ENCODE measurements around the gene TPH2. TPM values are rescaled to one million over a fixed set of nuclear protein-coding genes. Genes with fewer than 3 reads are reported as not detected.

The TPH2 gene
- total RNA-seq, 6 experiments from 2014 or later: 0.13 TPM; not detected in 5

GRCh38 chr12:71942703-71943102, 4.1 kb downstream of the TPH2 start:
- DNase-seq: no peak
- 54% methylated on average over 4 of the region's 4 CpGs for WGBS (ENCODE audit: insufficient coverage, low coverage, low lambda C conversion rate, missing lambda C conversion rate)
- no peak for ATAC-seq
- Histone ChIP-seq H3K4me3 (no peak overlapping the region), H3K4me1 (peaks cover 0 to 12% (median 5%) of the 10 kb centered on the region in 4 donors), H3K27ac (no peak overlapping the region), H3K9me3 (no peaks in the 10 kb centered on the region), H3K27me3 (peaks cover 0 to 5% of the 10 kb centered on the region in 2 donors), H3K36me3 (no peaks in the 10 kb centered on the region)
- TF ChIP-seq CTCF (IDR thresholded peaks at IDR 0.05): no peak
- TF ChIP-seq POLR2A (IDR thresholded peaks at IDR 0.05): no peak
- intact Hi-C loops (cut with DNase I): no loop called here

- ATAC-seq (no peak), DNase-seq (no peak)
- WGBS (ENCODE audit: insufficient coverage, low coverage, low lambda C conversion rate, missing lambda C conversion rate): 40% methylated on average over 1 of the region's 1 CpG
- Histone ChIP-seq H3K27ac (no peak overlapping the region), H3K4me3 (no peak overlapping the region), H3K27me3 (no peaks in the 10 kb centered on the region), H3K36me3 (no peaks in the 10 kb centered on the region), H3K4me1 (peaks cover 0 to 20% (median 5%) of the 10 kb centered on the region in 4 donors), H3K9me3 (no peaks in the 10 kb centered on the region)
- no peak for TF ChIP-seq POLR2A (IDR thresholded peaks at IDR 0.05)
- no peak for TF ChIP-seq CTCF (IDR thresholded peaks at IDR 0.05)
- intact Hi-C loops (cut with DNase I): no loop called here
These were observed 6.5 kb downstream of the TPH2 start for GRCh38 chr12:71945121-71945520.

- H3K27ac ChIP-seq: no peak overlapping the region
- H3K4me3 ChIP-seq: no peak overlapping the region
- H3K36me3 ChIP-seq: no peaks in the 10 kb centered on the region
- DNase-seq (no peak), ATAC-seq (no peak)
- intact Hi-C loops (cut with DNase I): no loop called here
- H3K9me3 ChIP-seq: no peaks in the 10 kb centered on the region
- H3K27me3 ChIP-seq: no peaks in the 10 kb centered on the region
- TF ChIP-seq POLR2A (IDR thresholded peaks at IDR 0.05) (no peak), CTCF (IDR thresholded peaks at IDR 0.05) (no peak)
- peaks cover 0 to 20% (median 5%) of the 10 kb centered on the region in 4 donors for H3K4me1 ChIP-seq
- 50% methylated on average over 4 of the region's 4 CpGs for WGBS (ENCODE audit: insufficient coverage, low coverage, low lambda C conversion rate, missing lambda C conversion rate)
These were observed 7.2 kb downstream of the TPH2 start for GRCh38 chr12:71945883-71946282.

GRCh38 chr12:71947645-71948105, 9.0 kb downstream of the TPH2 start:
- peaks cover 0 to 20% (median 5%) of the 10 kb centered on the region in 4 donors for H3K4me1 ChIP-seq
- 9% methylated on average over 8 of the region's 9 CpGs for WGBS (ENCODE audit: insufficient coverage, low coverage, low lambda C conversion rate, missing lambda C conversion rate)
- DNase-seq: peak; percentile 63 to 90 (median 78)

More at GRCh38 chr12:71947645-71948105, 9.0 kb downstream of the TPH2 start:
- intact Hi-C loops (cut with DNase I): no loop called here
- Histone ChIP-seq H3K9me3 (no peaks in the 10 kb centered on the region), H3K4me3 (no peak overlapping the region), H3K36me3 (no peaks in the 10 kb centered on the region), H3K27ac (peak overlapping the region; percentile 27 to 47 (median 38)), H3K27me3 (no peaks in the 10 kb centered on the region)
- ATAC-seq: peak; percentile 88 to 99 (median 95)
- TF ChIP-seq CTCF (IDR thresholded peaks at IDR 0.05) (no peak), POLR2A (IDR thresholded peaks at IDR 0.05) (no peak)
